Thyroid gland (tissue), 4 donors: ENCODE measurements around the gene POLR3GL. TPM values are rescaled to one million over a fixed set of nuclear protein-coding genes. Genes with fewer than 3 reads are reported as not detected.

Experiments used
- DNase-seq, 2 donors: peaks; one replicate each; pipeline ENCODE4 v3.0.0-alpha.2; 2019
- H3K27ac ChIP-seq, 3 donors: fragments of 200-600 bp; sonication (generic); 1 replicate in 2 of 3; 2 replicates in 1 of 3; pipeline ENCODE4 v1.5.1; 2016 to 2019; ENCODE audit warnings: mild to moderate bottlenecking in 1 of 3, moderate library complexity in 1 of 3
- H3K27me3 ChIP-seq: fragments of 200-600 bp; sonication (generic); one replicate; pipeline ENCODE4 v1.5.1; 2019
- H3K36me3 ChIP-seq, 2 donors: fragments of 200-600 bp; sonication (generic); one replicate each; pipeline ENCODE4 v1.5.1; 2016 to 2019
- H3K4me1 ChIP-seq, 2 donors: fragments of 200-600 bp; sonication (generic); one replicate each; pipeline ENCODE4 v1.5.1; 2017 to 2019
- H3K4me3 ChIP-seq, 3 donors: fragments of 200-600 bp; sonication (generic); replicated peaks in 1 of 3; 1 replicate in 2 of 3; 2 replicates in 1 of 3; pipeline ENCODE4 v1.5.1; 2016; ENCODE audit warnings: mild to moderate bottlenecking in 1 of 3
- H3K9me3 ChIP-seq: fragments of 200-600 bp; sonication (generic); one replicate; pipeline ENCODE4 v1.5.1; 2017
- CTCF ChIP-seq, 6 experiments: fragments of 200-600 bp in 3 of 6; fragments of 450-650 bp in 3 of 6; sonication (generic) in 3 of 6; IDR thresholded peaks; one replicate each; pipeline ENCODE4 v1.5.1; 2016 to 2019; ENCODE audit warnings: antibody characterized with exemption in 6 of 6, mild to moderate bottlenecking in 2 of 6, inconsistent platforms in 1 of 6, moderate library complexity in 1 of 6
- POLR2A ChIP-seq, 2 donors: fragments of 450-650 bp; IDR thresholded peaks; one replicate each; pipeline ENCODE4 v1.6.1; 2017; ENCODE audit warnings: antibody characterized with exemption in 2 of 2, mild to moderate bottlenecking in 2 of 2, moderate library complexity in 1 of 2
- WGBS, 2 donors: methylation state at CpG; one replicate each; pipeline ENCODE4 v1.1.5; 2017; 5-methylcytosine and 5-hydroxymethylcytosine counted together
- intact Hi-C: fragments of 100-400 bp; cut with DNase I; formaldehyde crosslinking; loops from one replicate; pipeline ENCODE4 v1.15.1; 2023
- total RNA-seq, 4 donors: library from RNA; depleted of rRNA; stranded (reverse); fragments of >200 nt; gene quantifications; one replicate each; pipeline ENCODE4 v1.2.3, GENCODE V29; 2016

Gene POLR3GL
- total RNA-seq, 4 donors from 2014 or later, result 12.5 to 36.4 (median 22.7) TPM

- 0 to 1% methylated on average over 25 to 30 of the region's 30 CpGs for WGBS, 2 donors
- Histone ChIP-seq H3K9me3 (no peaks in the 10 kb centered on the region), H3K4me3 (peak within 1 kb of the TSS; percentile 31 to 97 (median 82)), H3K4me1 (peaks cover 29 to 40% of the 10 kb centered on the region in 2 donors), H3K36me3 (peaks cover 40 to 44% of the 10 kb centered on the region in 2 donors), H3K27me3 (no peaks in the 10 kb centered on the region), H3K27ac (peak within 1 kb of the TSS; percentile 94 to 96 (median 95))
- intact Hi-C loops, result no loop called here
- TF ChIP-seq CTCF (IDR thresholded peaks at IDR 0.05) (no peak), POLR2A (IDR thresholded peaks at IDR 0.05) (peak; percentile 90 to 99)
- peak; percentile 99 for DNase-seq
These were observed 32.0 kb downstream of the POLR3GL start, which contains the start of gene TXNIP for GRCh38 chr1:145996433-145997015. TXNIP (minus strand) TSS chr1:145996579; CDS start chr1:145996266, 313 bp downstream.

- peak in 1 of 2 donors; percentile 34 for DNase-seq
- peaks cover 36 to 40% of the 10 kb centered on the region in 2 donors for H3K36me3 ChIP-seq
- TF ChIP-seq POLR2A (IDR thresholded peaks at IDR 0.05) (no peak), CTCF (IDR thresholded peaks at IDR 0.05) (no peak)
- no peaks in the 10 kb centered on the region for H3K9me3 ChIP-seq
- 22 to 35% methylated on average over 12 of the region's 12 CpGs for WGBS, 2 donors
- peak overlapping the region; percentile 7 to 82 (median 63) for H3K4me3 ChIP-seq
- peak overlapping the region; percentile 92 to 96 (median 94) for H3K27ac ChIP-seq
- H3K27me3 ChIP-seq, result no peaks in the 10 kb centered on the region
- H3K4me1 ChIP-seq, result peaks cover 33 to 39% of the 10 kb centered on the region in 2 donors
- intact Hi-C loops, result no loop called here
These were observed 32.7 kb downstream of the POLR3GL start for GRCh38 chr1:145997016-145997717.

GRCh38 chr1:145997718-145998023 lies 33.2 kb downstream of the POLR3GL start:
- intact Hi-C loops, result no loop called here
- WGBS, 2 donors, result 28 to 45% methylated on average over 3 of the region's 3 CpGs
- H3K27ac ChIP-seq, result peak overlapping the region; percentile 92 to 96 (median 94)
- TF ChIP-seq POLR2A (IDR thresholded peaks at IDR 0.05) (no peak), CTCF (IDR thresholded peaks at IDR 0.05) (no peak)
- peaks cover 33 to 34% of the 10 kb centered on the region in 2 donors for H3K4me1 ChIP-seq
- H3K36me3 ChIP-seq, result peaks cover 31 to 35% of the 10 kb centered on the region in 2 donors
- no peaks in the 10 kb centered on the region for H3K27me3 ChIP-seq
- no peak for DNase-seq
- H3K9me3 ChIP-seq, result no peaks in the 10 kb centered on the region
- peak overlapping the region in 2 of 3 donors; percentile 63 to 82 for H3K4me3 ChIP-seq

- peak; percentile 79 for DNase-seq
- Histone ChIP-seq H3K27ac (peak overlapping the region; percentile 92 to 96 (median 94)), H3K9me3 (no peaks in the 10 kb centered on the region), H3K4me1 (peaks cover 34 to 38% of the 10 kb centered on the region in 2 donors), H3K36me3 (peaks cover 13 to 17% of the 10 kb centered on the region in 2 donors), H3K4me3 (peak overlapping the region in 1 of 3 donors; percentile 82), H3K27me3 (no peaks in the 10 kb centered on the region)
- TF ChIP-seq POLR2A (IDR thresholded peaks at IDR 0.05) (peak in 1 of 2 donors; percentile 64), CTCF (IDR thresholded peaks at IDR 0.05) (no peak)
- whole genome bisulfite sequencing, 2 donors, result 2 to 4% methylated on average over 5 of the region's 5 CpGs
- intact Hi-C loops, result no loop called here
These were observed 35.0 kb downstream of the POLR3GL start for GRCh38 chr1:145999321-146000024.
